ENCODE results near the gene INCA1.

The INCA1 gene

GRCh38 chr17:5003214-5003867, 6.0 kb upstream of the INCA1 start:
- DNase-seq (ENCODE audit: low read depth): no peak

- DNase-seq (ENCODE audit: low read depth): no peak
These were observed 4.9 kb upstream of the INCA1 start for GRCh38 chr17:5002121-5002788.

GRCh38 chr17:5000237-5000639, 2.9 kb upstream of the INCA1 start:
- DNase-seq (ENCODE audit: low read depth): no peak

- no peak for DNase-seq (ENCODE audit: low read depth)
These were observed 2.2 kb upstream of the INCA1 start for GRCh38 chr17:4999430-5000093.

- no peak for DNase-seq (ENCODE audit: low read depth)
These were observed 1.6 kb upstream of the INCA1 start for GRCh38 chr17:4998732-4999429.

- no peak for DNase-seq (ENCODE audit: low read depth)
These were observed 857 bp upstream of the INCA1 start for GRCh38 chr17:4998027-4998731.

- no peak for DNase-seq (ENCODE audit: low read depth)
These were observed 3.2 kb downstream of the INCA1 start for GRCh38 chr17:4994081-4994595.

- DNase-seq (ENCODE audit: low read depth): no peak
These were observed 9.4 kb downstream of the INCA1 start for GRCh38 chr17:4987767-4988567.

- peak; percentile 79 for DNase-seq (ENCODE audit: low read depth)
These were observed 10.2 kb downstream of the INCA1 start, which contains the start of gene CAMTA2 for GRCh38 chr17:4986951-4987766. TSS of gene CAMTA2 (minus strand) at chr17:4987675. CDS start at chr17:4986222, 1,453 bp downstream.

GRCh38 chr17:4986403-4986802, 10.9 kb downstream of the INCA1 start:
- DNase-seq (ENCODE audit: low read depth): no peak

- no peak for DNase-seq (ENCODE audit: low read depth)
These were observed 15.0 kb downstream of the INCA1 start for GRCh38 chr17:4982305-4982704.

GRCh38 chr17:4980644-4981216, 16.6 kb downstream of the INCA1 start:
- DNase-seq (ENCODE audit: low read depth): no peak

GRCh38 chr17:4978726-4979125, 18.6 kb downstream of the INCA1 start:
- no peak for DNase-seq (ENCODE audit: low read depth)

GRCh38 chr17:4974115-4974670, 23.1 kb downstream of the INCA1 start:
- DNase-seq (ENCODE audit: low read depth): no peak

- no peak for DNase-seq (ENCODE audit: low read depth)
These were observed 23.8 kb downstream of the INCA1 start for GRCh38 chr17:4973256-4974114.

GRCh38 chr17:4972752-4973151, 24.6 kb downstream of the INCA1 start:
- DNase-seq (ENCODE audit: low read depth): no peak

GRCh38 chr17:4972322-4972721, 25.0 kb downstream of the INCA1 start:
- DNase-seq (ENCODE audit: low read depth): no peak

GRCh38 chr17:4971826-4972225, 25.5 kb downstream of the INCA1 start:
- DNase-seq (ENCODE audit: low read depth): no peak
